ENCODE results near the gene DLGAP5. TPM values are rescaled to one million over a fixed set of nuclear protein-coding genes. Genes with fewer than 3 reads are reported as not detected.
A peak's percentile ranks its signal among the peaks of the same experiment; 100 is the strongest.

The DLGAP5 gene
- total and polyA plus RNA-seq, 2 of the 4 experiments (the other 2 are of a cell fraction), result 14.9 to 19.0 TPM

- H2AFZ ChIP-seq (replicated peaks; ENCODE audit: low read length, poor library complexity), result peak overlapping the region; percentile 91
- H3K36me3 ChIP-seq (ENCODE audit: control insufficient read depth, insufficient read depth, low read length), result peaks cover 3% of the 10 kb centered on the region; the same call in 1 of the 2 replicates
- peak overlapping the region; percentile 37; the same call in 1 of the 2 replicates for H2BK20ac ChIP-seq (ENCODE audit: low read depth, low read length)
- ATAC-seq (ENCODE audit: low read depth), result no peak
- H2AK5ac ChIP-seq (ENCODE audit: low read depth, low read length), result no peak overlapping the region
- H2AK9ac ChIP-seq (replicated peaks; ENCODE audit: low read depth, low read length, poor library complexity), result peak overlapping the region; percentile 85
- WGBS, 2 experiments (ENCODE audit: extremely low coverage in 2 of 2, insufficient read length in 1 of 2), result 19% methylated on average over 13 of the region's 20 CpGs; no CpG with 5 or more reads in 1 of the 2 experiments
- BruUV-seq (replicated peaks), result no TSS peak
- H3K27me3 ChIP-seq (ENCODE audit: control insufficient read depth, insufficient read depth, low read length), result no peaks in the 10 kb centered on the region
- dilution Hi-C loops (cut with HindIII; ENCODE audit: low sequenced_read_pairs, unreplicated experiment) (no loop called here), in situ Hi-C loops (cut with MboI; ENCODE audit: low sequenced_read_pairs) (no loop called here), intact Hi-C loops (cut with micrococcal nuclease) (loop anchor here (5.0 kb wide), 1 partner anchor 36 kb away; no protein-coding TSS in a partner anchor)
- ChIA-PET POLR2A (ENCODE audit: unreplicated experiment) (interaction anchor here (1.2 kb wide), 1 partner anchor 25 kb away, joined by 3 read pairs; no protein-coding TSS in a partner anchor), CTCF (interaction anchor here (0.8 kb wide), 1 partner anchor 111 kb away, joined by 3 read pairs; no protein-coding TSS in a partner anchor)
- peaks cover 17 to 34% of the 10 kb centered on the region in 2 experiments for H3K79me1 ChIP-seq (ENCODE audit: low read depth in 1 of 2, low read length in 2 of 2)
- H4K5ac ChIP-seq (ENCODE audit: low read depth, low read length), result no peak overlapping the region
- H3K9me1 ChIP-seq (ENCODE audit: insufficient read depth, low read length), result peaks cover 13% of the 10 kb centered on the region
- H3K4me1 ChIP-seq (ENCODE audit: control insufficient read depth, insufficient read depth, low read length), result peaks cover 11% of the 10 kb centered on the region
- H3K56ac ChIP-seq (ENCODE audit: extremely low read depth, insufficient read depth, low read length), result no peak overlapping the region
- TF ChIP-seq CHD1 (IDR thresholded peaks at IDR 0.05; ENCODE audit: low read depth, low read length), result no peak
- no peak for TF ChIP-seq MAZ (IDR thresholded peaks at IDR 0.05; ENCODE audit: borderline replicate concordance, low read depth, low read length)
- TF ChIP-seq MXI1 (IDR thresholded peaks at IDR 0.05; ENCODE audit: borderline replicate concordance, low read depth, low read length), result no peak
- no peak for TF ChIP-seq POLR2A (IDR thresholded peaks at IDR 0.05; ENCODE audit: low read depth, low read length)
- no peak for TF ChIP-seq SMC3 (IDR thresholded peaks at IDR 0.05; ENCODE audit: low read depth, low read length)
- no peak for TF ChIP-seq USF2 (IDR thresholded peaks at IDR 0.05; ENCODE audit: low read depth, low read length)
- TF ChIP-seq CEBPB (IDR thresholded peaks at IDR 0.05; ENCODE audit: low read depth, low read length), result no peak
- TF ChIP-seq RCOR1 (IDR thresholded peaks at IDR 0.05; ENCODE audit: insufficient replicate concordance, low read length), result no peak
- H3K27ac ChIP-seq (ENCODE audit: insufficient read depth, low read length), result peak overlapping the region; percentile 56
- no peak overlapping the region for H3K18ac ChIP-seq (ENCODE audit: low read depth, low read length)
- no peak overlapping the region for H2BK15ac ChIP-seq (ENCODE audit: low read depth, low read length)
- peak overlapping the region; percentile 47 for H3K9ac ChIP-seq (ENCODE audit: low read depth, low read length)
- H3K4me3 ChIP-seq (ENCODE audit: insufficient read depth, low read depth, low read length), result peak overlapping the region; percentile 78
- no peak overlapping the region for H3K23ac ChIP-seq (ENCODE audit: low read depth, low read length)
- peak overlapping the region; percentile 77 for H2BK120ac ChIP-seq (ENCODE audit: low read depth, low read length)
- peak overlapping the region; percentile 75 for H3K4me2 ChIP-seq (ENCODE audit: low read depth, low read length)
- H3K4ac ChIP-seq (ENCODE audit: low read depth, low read length), result peak overlapping the region; percentile 48; the same call in 1 of the 2 replicates
- no peak overlapping the region for H3K14ac ChIP-seq (replicated peaks; ENCODE audit: low read depth, low read length)
- H4K8ac ChIP-seq (ENCODE audit: low read depth in 2 of 2, low read length in 2 of 2), result peak overlapping the region in 1 of 2 experiments; percentile 60; a peak in 2 of 4 replicates
- peak overlapping the region; percentile 44; the same call in 1 of the 2 replicates for H4K91ac ChIP-seq (ENCODE audit: insufficient read depth, low read depth, low read length)
- H3K9me3 ChIP-seq (ENCODE audit: control insufficient read depth, insufficient read depth, low read length), result no peaks in the 10 kb centered on the region
- H4K20me1 ChIP-seq (ENCODE audit: insufficient read depth, low read length), result peaks cover 27% of the 10 kb centered on the region
- H2BK5ac ChIP-seq (ENCODE audit: low read depth, low read length, poor library complexity, severe bottlenecking), result peak overlapping the region; percentile 59
- DNase-seq, result no peak
These were observed 62.8 kb downstream of the DLGAP5 start for GRCh38 chr14:55128386-55129085.
